Effector memory CD8-positive, alpha-beta T cell (primary cell): Measurements from ENCODE around the gene LATS2.
"Not testable (repeated sequence)": the region's sequence is repeated elsewhere in the genome, so short reads cannot be mapped to it uniquely, and the experiment has no call there.

ENCODE experiments used
- ATAC-seq: fragments of 150-1000 bp; cut with Tn5 transposase; replicated peaks from 2 replicates; pipeline ENCODE4 v1.10.0; 2021; ENCODE audit warnings: mild to moderate bottlenecking, moderate library complexity
- DNase-seq, 3 experiments: peaks; one replicate each; pipeline ENCODE4 v3.0.0; 2021
- H3K27ac Mint-ChIP-seq, 2 donors: one replicate each; pipeline ENCODE4 v1.8.0; 2022; ENCODE audit warnings: mild to moderate bottlenecking in 2 of 2, mixed read lengths in 2 of 2, moderate library complexity in 2 of 2
- H3K27me3 Mint-ChIP-seq, 2 donors: one replicate each; pipeline ENCODE4 v1.8.0; 2022; ENCODE audit warnings: mixed read lengths in 2 of 2
- H3K36me3 Mint-ChIP-seq: one replicate; pipeline ENCODE4 v1.8.0; 2022; ENCODE audit warnings: mild to moderate bottlenecking, moderate library complexity, mixed read lengths; ENCODE audit not compliant: insufficient read depth
- H3K4me1 Mint-ChIP-seq, 2 donors: one replicate each; pipeline ENCODE4 v1.8.0; 2022; ENCODE audit warnings: low read depth in 2 of 2, mixed read lengths in 2 of 2
- H3K4me3 Mint-ChIP-seq, 2 donors: one replicate each; pipeline ENCODE4 v1.8.0; 2022; ENCODE audit warnings: mild to moderate bottlenecking in 2 of 2, mixed read lengths in 2 of 2, moderate library complexity in 2 of 2
- H3K9me3 Mint-ChIP-seq, 2 donors: one replicate each; pipeline ENCODE4 v1.8.0; 2022; ENCODE audit warnings: mixed read lengths in 2 of 2

LATS2 gene

GRCh38 chr13:20957049-20957620 is 104.3 kb downstream of the LATS2 start:
- DNase-seq, H3K4me3 Mint-ChIP-seq: not testable (repeated sequence)

GRCh38 chr13:20955496-20955895 is 105.9 kb downstream of the LATS2 start:
- Mint-ChIP-seq H3K4me3 (no peak overlapping the region), H3K27me3 (peaks cover 40 to 61% of the 10 kb centered on the region in 2 donors), H3K4me1 (peaks cover 0 to under 1% of the 10 kb centered on the region in 2 donors), H3K27ac (no peak overlapping the region), H3K36me3 (no peaks in the 10 kb centered on the region), H3K9me3 (no peaks in the 10 kb centered on the region)
- DNase-seq: no peak
- no peak for ATAC-seq

More at GRCh38 chr13:20957049-20957620, 104.3 kb downstream of the LATS2 start:
- H3K27ac Mint-ChIP-seq, H3K36me3 Mint-ChIP-seq, ATAC-seq, H3K9me3 Mint-ChIP-seq, H3K4me1 Mint-ChIP-seq: not testable (repeated sequence)
- H3K27me3 Mint-ChIP-seq: peaks cover 36 to 66% of the 10 kb centered on the region in 2 donors

- ATAC-seq (no peak), DNase-seq (no peak)
- Mint-ChIP-seq H3K4me3 (no peak overlapping the region), H3K4me1 (no peaks in the 10 kb centered on the region), H3K9me3 (no peaks in the 10 kb centered on the region), H3K27ac (no peak overlapping the region), H3K27me3 (peaks cover 54 to 74% of the 10 kb centered on the region in 2 donors), H3K36me3 (no peaks in the 10 kb centered on the region)
Observed at GRCh38 chr13:20953245-20953931, 108.0 kb downstream of the LATS2 start.

GRCh38 chr13:20952838-20953237 is 108.5 kb downstream of the LATS2 start:
- H3K27me3 Mint-ChIP-seq: peaks cover 58 to 79% of the 10 kb centered on the region in 2 donors
- DNase-seq (no peak), ATAC-seq (no peak)
- H3K4me1 Mint-ChIP-seq: no peaks in the 10 kb centered on the region
- no peak overlapping the region for H3K4me3 Mint-ChIP-seq
- no peaks in the 10 kb centered on the region for H3K36me3 Mint-ChIP-seq
- H3K9me3 Mint-ChIP-seq: no peaks in the 10 kb centered on the region
- no peak overlapping the region for H3K27ac Mint-ChIP-seq

GRCh38 chr13:20948001-20948400 is 113.4 kb downstream of the LATS2 start:
- H3K36me3 Mint-ChIP-seq, ATAC-seq, H3K4me3 Mint-ChIP-seq, H3K27ac Mint-ChIP-seq, DNase-seq, H3K9me3 Mint-ChIP-seq: not testable (repeated sequence)
- peaks cover 7 to 10% of the 10 kb centered on the region in 2 donors for H3K4me1 Mint-ChIP-seq
- H3K27me3 Mint-ChIP-seq: peaks cover 66 to 79% of the 10 kb centered on the region in 2 donors

- peak; percentile 49 for ATAC-seq
Observed at GRCh38 chr13:20945952-20946383, 115.4 kb downstream of the LATS2 start.

GRCh38 chr13:20942938-20943559 is 118.3 kb downstream of the LATS2 start:
- DNase-seq (no peak), ATAC-seq (no peak)
- H3K4me1 Mint-ChIP-seq: peaks cover 7 to 10% of the 10 kb centered on the region in 2 donors
- H3K27me3 Mint-ChIP-seq: peaks cover 57 to 75% of the 10 kb centered on the region in 2 donors
- H3K27ac Mint-ChIP-seq: no peak overlapping the region
- H3K4me3 Mint-ChIP-seq: no peak overlapping the region
- H3K36me3 Mint-ChIP-seq: peaks cover 13% of the 10 kb centered on the region
- no peaks in the 10 kb centered on the region for H3K9me3 Mint-ChIP-seq

More at GRCh38 chr13:20945952-20946383, 115.4 kb downstream of the LATS2 start:
- peaks cover 10% of the 10 kb centered on the region for H3K36me3 Mint-ChIP-seq
- no peaks in the 10 kb centered on the region for H3K9me3 Mint-ChIP-seq
- peaks cover 7 to 10% of the 10 kb centered on the region in 2 donors for H3K4me1 Mint-ChIP-seq
- peak overlapping the region in 1 of 2 donors; percentile 60 for H3K4me3 Mint-ChIP-seq
- peaks cover 59 to 74% of the 10 kb centered on the region in 2 donors for H3K27me3 Mint-ChIP-seq
- H3K27ac Mint-ChIP-seq: no peak overlapping the region
- no peak for DNase-seq

GRCh38 chr13:20940511-20940910 is 120.9 kb downstream of the LATS2 start:
- ATAC-seq, DNase-seq, H3K27ac Mint-ChIP-seq, H3K4me1 Mint-ChIP-seq, H3K4me3 Mint-ChIP-seq, H3K9me3 Mint-ChIP-seq: not testable (repeated sequence)
- H3K36me3 Mint-ChIP-seq: peaks cover 10% of the 10 kb centered on the region
- H3K27me3 Mint-ChIP-seq: peaks cover 44 to 61% of the 10 kb centered on the region in 2 donors

- no peak overlapping the region for H3K27ac Mint-ChIP-seq
- peaks cover 10% of the 10 kb centered on the region for H3K36me3 Mint-ChIP-seq
- no peaks in the 10 kb centered on the region for H3K9me3 Mint-ChIP-seq
- H3K4me3 Mint-ChIP-seq: no peak overlapping the region
- H3K27me3 Mint-ChIP-seq: peaks cover 40 to 61% of the 10 kb centered on the region in 2 donors
- DNase-seq (no peak), ATAC-seq (no peak)
- H3K4me1 Mint-ChIP-seq: no peaks in the 10 kb centered on the region
Observed at GRCh38 chr13:20940083-20940482, 121.3 kb downstream of the LATS2 start.

- Mint-ChIP-seq H3K27ac (no peak overlapping the region), H3K4me3 (no peak overlapping the region), H3K4me1 (no peaks in the 10 kb centered on the region), H3K27me3 (peaks cover 36 to 59% of the 10 kb centered on the region in 2 donors), H3K9me3 (no peaks in the 10 kb centered on the region), H3K36me3 (peaks cover 10% of the 10 kb centered on the region)
- no peak for ATAC-seq
- no peak for DNase-seq
Observed at GRCh38 chr13:20939662-20940061, 121.7 kb downstream of the LATS2 start.

GRCh38 chr13:20938302-20938701 is 123.1 kb downstream of the LATS2 start:
- Mint-ChIP-seq H3K27ac (no peak overlapping the region), H3K9me3 (no peaks in the 10 kb centered on the region), H3K27me3 (peaks cover 30 to 49% of the 10 kb centered on the region in 2 donors), H3K4me1 (no peaks in the 10 kb centered on the region), H3K4me3 (no peak overlapping the region), H3K36me3 (peaks cover 6% of the 10 kb centered on the region)
- no peak for ATAC-seq
- DNase-seq: no peak

- no peak overlapping the region for H3K27ac Mint-ChIP-seq
- H3K27me3 Mint-ChIP-seq: no peaks in the 10 kb centered on the region
- ATAC-seq: no peak
- no peaks in the 10 kb centered on the region for H3K36me3 Mint-ChIP-seq
- H3K4me1 Mint-ChIP-seq: no peaks in the 10 kb centered on the region
- H3K4me3 Mint-ChIP-seq: no peak overlapping the region
- H3K9me3 Mint-ChIP-seq: no peaks in the 10 kb centered on the region
- DNase-seq: no peak
Observed at GRCh38 chr13:20927596-20928257, 133.7 kb downstream of the LATS2 start.

GRCh38 chr13:20925395-20925790 is 136.0 kb downstream of the LATS2 start:
- H3K9me3 Mint-ChIP-seq, DNase-seq, H3K4me1 Mint-ChIP-seq, H3K4me3 Mint-ChIP-seq, H3K27me3 Mint-ChIP-seq, H3K27ac Mint-ChIP-seq, ATAC-seq, H3K36me3 Mint-ChIP-seq: not testable (repeated sequence)
